Nephron (organoid): ENCODE results near the gene SUPT5H.

Experiments used
- H3K27ac Mint-ChIP-seq, 3 experiments: 2 replicates each; pipeline ENCODE4 v1.8.0; 2020; ENCODE audit warnings: mixed read lengths in 3 of 3, mild to moderate bottlenecking in 2 of 3, moderate library complexity in 1 of 3
- H3K27me3 Mint-ChIP-seq: 2 replicates; pipeline ENCODE4 v1.8.0; 2021; ENCODE audit warnings: low read depth, mild to moderate bottlenecking, moderate library complexity, mixed read lengths
- H3K36me3 Mint-ChIP-seq: 2 replicates; pipeline ENCODE4 v1.8.0; 2020; ENCODE audit warnings: low read depth, mixed read lengths
- H3K4me1 Mint-ChIP-seq: 2 replicates; pipeline ENCODE4 v1.8.0; 2020; ENCODE audit warnings: mixed read lengths
- H3K4me3 Mint-ChIP-seq, 3 experiments: 2 replicates each; pipeline ENCODE4 v1.8.0; 2020; ENCODE audit warnings: mild to moderate bottlenecking in 3 of 3, mixed read lengths in 3 of 3, moderate library complexity in 2 of 3
- H3K9me3 Mint-ChIP-seq: 2 replicates; pipeline ENCODE4 v1.8.0; 2020; ENCODE audit warnings: mixed read lengths
- TF ChIP-seq, protein P1 (sequence below), 3 experiments: fragments of 200-600 bp; sonication (generic); IDR thresholded peaks; one replicate each; pipeline ENCODE4 v1.5.0; 2021; ENCODE audit warnings: antibody characterized with exemption in 3 of 3; ENCODE audit not compliant: unreplicated experiment in 3 of 3

SUPT5H gene

DNA sequence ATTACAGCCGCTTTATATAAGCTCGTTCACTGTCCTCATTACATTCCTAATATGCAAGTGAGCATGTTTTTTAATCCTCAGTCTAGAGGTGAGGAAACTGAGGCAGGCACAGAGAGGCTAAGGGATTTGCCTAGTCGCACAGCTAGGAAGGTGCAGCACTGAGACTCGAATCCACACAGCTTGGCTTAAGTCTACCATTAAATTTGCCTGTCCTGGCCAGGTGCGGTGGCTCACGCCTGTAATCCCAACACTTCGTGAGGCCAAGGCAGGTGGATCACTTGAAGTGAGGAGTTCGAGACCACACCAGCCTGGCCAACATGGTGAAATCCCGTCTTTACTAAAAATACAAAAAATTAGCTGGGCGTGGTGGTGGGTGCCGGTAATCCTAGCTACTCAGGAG lies 17.7 kb upstream of the SUPT5H start:
- TF ChIP-seq, protein P1, sequence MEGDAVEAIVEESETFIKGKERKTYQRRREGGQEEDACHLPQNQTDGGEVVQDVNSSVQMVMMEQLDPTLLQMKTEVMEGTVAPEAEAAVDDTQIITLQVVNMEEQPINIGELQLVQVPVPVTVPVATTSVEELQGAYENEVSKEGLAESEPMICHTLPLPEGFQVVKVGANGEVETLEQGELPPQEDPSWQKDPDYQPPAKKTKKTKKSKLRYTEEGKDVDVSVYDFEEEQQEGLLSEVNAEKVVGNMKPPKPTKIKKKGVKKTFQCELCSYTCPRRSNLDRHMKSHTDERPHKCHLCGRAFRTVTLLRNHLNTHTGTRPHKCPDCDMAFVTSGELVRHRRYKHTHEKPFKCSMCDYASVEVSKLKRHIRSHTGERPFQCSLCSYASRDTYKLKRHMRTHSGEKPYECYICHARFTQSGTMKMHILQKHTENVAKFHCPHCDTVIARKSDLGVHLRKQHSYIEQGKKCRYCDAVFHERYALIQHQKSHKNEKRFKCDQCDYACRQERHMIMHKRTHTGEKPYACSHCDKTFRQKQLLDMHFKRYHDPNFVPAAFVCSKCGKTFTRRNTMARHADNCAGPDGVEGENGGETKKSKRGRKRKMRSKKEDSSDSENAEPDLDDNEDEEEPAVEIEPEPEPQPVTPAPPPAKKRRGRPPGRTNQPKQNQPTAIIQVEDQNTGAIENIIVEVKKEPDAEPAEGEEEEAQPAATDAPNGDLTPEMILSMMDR (IDR thresholded peaks at IDR 0.05; ENCODE audit: unreplicated experiment in 3 of 3): no peak
- Mint-ChIP-seq H3K36me3 (peaks cover 27% of the 10 kb centered on the region), H3K27ac (peak overlapping the region; percentile 96 to 99 (median 99)), H3K4me1 (peaks cover 30% of the 10 kb centered on the region), H3K9me3 (no peaks in the 10 kb centered on the region), H3K4me3 (no peak overlapping the region), H3K27me3 (no peaks in the 10 kb centered on the region)

DNA sequence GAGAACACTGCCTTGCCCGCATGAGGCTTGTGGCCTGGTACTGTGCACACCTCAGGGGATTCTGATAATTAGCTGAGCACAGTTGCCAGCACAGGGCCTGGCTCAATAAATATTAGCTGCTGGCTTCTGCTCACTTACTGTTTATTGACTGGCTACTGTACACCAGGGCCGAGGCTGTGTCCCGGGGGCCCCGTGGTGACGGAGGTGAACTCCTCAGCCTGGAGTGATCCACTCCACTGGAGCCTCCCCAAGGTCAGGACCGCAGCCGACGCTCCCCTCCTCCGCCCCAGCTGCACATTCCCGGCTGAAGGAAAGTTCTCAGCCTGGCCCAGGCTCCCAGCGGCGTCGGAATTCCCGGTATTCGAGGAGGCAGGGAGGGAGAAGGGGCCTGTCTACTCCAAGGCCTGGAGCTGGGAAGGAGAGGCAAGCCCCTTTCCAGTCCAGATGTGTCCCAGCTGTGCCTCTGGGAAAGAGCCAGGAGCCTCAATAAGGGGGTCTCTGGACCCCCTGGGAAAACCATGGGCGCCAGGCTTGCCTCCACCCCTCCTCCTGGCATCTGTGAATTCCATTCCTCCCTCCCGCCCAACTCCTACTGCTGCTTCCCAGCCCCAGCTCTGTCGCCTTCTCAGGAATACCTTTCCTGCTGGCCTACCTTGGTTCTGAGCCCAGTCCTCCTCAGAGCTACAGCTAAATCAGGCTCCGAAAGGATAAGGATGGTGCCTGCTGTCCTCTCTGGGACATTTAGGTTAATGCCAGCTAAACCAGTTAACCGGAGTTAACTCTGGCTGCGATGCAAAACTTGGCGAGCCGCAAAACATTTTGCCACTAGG lies 16.9 kb upstream of the SUPT5H start:
- Mint-ChIP-seq H3K27me3 (no peaks in the 10 kb centered on the region), H3K36me3 (peaks cover 31% of the 10 kb centered on the region), H3K9me3 (no peaks in the 10 kb centered on the region), H3K4me3 (peak overlapping the region; percentile 38 to 56 (median 48)), H3K4me1 (peaks cover 30% of the 10 kb centered on the region), H3K27ac (peak overlapping the region; percentile 96 to 99 (median 99))
- TF ChIP-seq, protein P1 (IDR thresholded peaks at IDR 0.05; ENCODE audit: unreplicated experiment in 3 of 3): no peak

DNA sequence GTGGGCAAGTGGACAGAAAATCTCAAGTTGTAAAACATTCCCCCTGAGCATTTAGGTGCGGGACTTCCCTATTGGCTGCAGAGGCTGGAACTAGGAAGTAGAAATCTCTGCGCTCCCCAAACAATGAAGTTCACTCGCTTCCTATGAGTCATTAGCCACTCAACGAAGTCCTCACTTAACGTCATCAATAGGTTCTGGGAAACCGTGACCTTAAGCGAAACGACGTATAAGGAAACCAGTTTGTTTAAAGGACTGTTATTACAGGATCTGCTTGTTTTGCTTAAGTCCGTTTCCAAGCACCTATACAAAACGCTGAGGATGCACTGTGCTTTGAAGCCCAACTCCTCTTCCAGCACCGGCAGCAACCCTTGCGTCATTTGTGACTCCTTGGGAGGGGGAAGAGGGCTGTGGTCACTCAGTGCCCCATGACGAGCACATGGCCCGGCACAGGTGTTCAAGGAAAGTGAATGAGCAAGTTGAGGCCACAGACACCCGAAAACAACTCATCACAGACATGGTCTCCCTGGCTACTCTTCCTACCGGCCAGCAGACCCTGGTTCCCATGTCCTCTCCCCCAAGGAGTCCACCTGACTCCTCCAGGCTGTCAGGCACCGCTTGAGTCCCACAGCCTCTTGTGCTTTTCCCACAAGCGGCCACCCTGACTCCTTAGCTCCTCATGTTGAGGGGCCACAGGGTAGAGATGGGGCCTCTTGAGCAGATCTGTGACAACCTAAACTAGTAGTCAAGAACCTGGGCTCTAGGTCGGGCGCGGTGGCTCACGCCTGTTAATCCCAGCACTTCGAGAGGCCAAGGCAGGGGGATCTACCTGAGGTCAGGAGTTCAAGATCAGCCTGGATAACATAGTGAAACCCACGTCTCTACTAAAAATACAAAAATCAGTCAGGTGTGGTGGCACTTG lies 14.4 kb upstream of the SUPT5H start:
- Mint-ChIP-seq H3K4me3 (peak overlapping the region in 2 of 3 experiments; percentile 23 to 29), H3K4me1 (peaks cover 34% of the 10 kb centered on the region), H3K9me3 (no peaks in the 10 kb centered on the region), H3K27ac (peak overlapping the region; percentile 88 to 99 (median 90)), H3K36me3 (peaks cover 35% of the 10 kb centered on the region), H3K27me3 (no peaks in the 10 kb centered on the region)
- TF ChIP-seq, protein P1 (IDR thresholded peaks at IDR 0.05; ENCODE audit: unreplicated experiment in 3 of 3): no peak

DNA sequence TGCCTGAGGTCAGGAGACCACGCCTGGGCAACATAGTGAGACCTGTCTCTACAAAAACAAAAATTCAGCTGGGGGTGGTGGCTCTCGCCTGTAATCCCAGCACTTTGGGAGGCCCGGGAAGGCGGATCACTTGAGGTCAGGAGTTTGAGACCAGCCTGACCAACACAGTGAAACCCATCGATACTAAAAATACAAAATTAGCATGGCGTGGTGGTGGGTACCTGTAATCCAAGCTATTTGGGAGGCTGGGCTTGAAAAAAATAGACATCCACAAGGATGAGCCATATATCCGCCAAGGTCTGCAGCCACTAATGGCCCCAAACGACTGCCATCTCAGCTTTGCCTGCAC lies 12.7 kb upstream of the SUPT5H start:
- peak overlapping the region; percentile 53 to 79 (median 67) for H3K4me3 Mint-ChIP-seq
- peaks cover 30% of the 10 kb centered on the region for H3K36me3 Mint-ChIP-seq
- H3K4me1 Mint-ChIP-seq: peaks cover 35% of the 10 kb centered on the region
- TF ChIP-seq, protein P1 (IDR thresholded peaks at IDR 0.05; ENCODE audit: unreplicated experiment in 3 of 3): no peak
- H3K27me3 Mint-ChIP-seq: no peaks in the 10 kb centered on the region
- H3K27ac Mint-ChIP-seq: peak overlapping the region in 1 of 3 experiments; percentile 55
- no peaks in the 10 kb centered on the region for H3K9me3 Mint-ChIP-seq

DNA sequence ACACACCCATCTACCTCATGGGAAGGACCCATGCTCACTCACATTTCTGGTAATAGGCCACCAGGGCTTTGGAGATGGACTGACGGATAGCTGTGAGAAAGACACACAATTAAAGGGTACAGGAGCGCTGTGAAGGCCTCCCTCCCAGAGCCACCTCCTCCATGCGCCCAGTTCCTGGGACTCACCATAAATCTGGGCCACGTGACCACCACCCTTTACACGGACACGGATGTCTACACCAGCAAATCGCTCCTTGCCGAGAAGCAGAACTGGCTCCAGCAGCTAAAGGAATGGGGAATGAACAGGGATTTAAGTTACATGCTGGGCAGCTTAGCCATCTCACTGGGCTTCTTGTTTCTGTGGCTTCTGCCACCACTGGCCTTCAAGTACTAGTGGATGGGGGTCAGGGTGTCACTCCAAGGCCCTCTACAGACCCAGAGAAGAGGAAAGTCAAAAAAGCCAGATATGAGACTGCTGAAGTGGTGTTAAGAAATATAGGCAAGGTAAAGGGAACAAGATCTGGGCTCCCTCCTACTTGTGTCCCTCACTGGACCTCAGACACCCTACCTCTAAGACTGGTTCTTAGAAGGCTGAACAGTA lies 11.8 kb upstream of the SUPT5H start:
- Mint-ChIP-seq H3K27me3 (no peaks in the 10 kb centered on the region), H3K4me3 (peak overlapping the region; percentile 79 to 100 (median 100)), H3K4me1 (peaks cover 29% of the 10 kb centered on the region)

More for the DNA sequence above, 11.8 kb upstream of the SUPT5H start:
- TF ChIP-seq, protein P1 (IDR thresholded peaks at IDR 0.05; ENCODE audit: unreplicated experiment in 3 of 3): no peak
- Mint-ChIP-seq H3K36me3 (peaks cover 30% of the 10 kb centered on the region), H3K27ac (peak overlapping the region in 2 of 3 experiments; percentile 23 to 54), H3K9me3 (no peaks in the 10 kb centered on the region)
